Jurkat, Clone E6-1 (cell line): Measurements from ENCODE around the gene ARHGEF28.

ENCODE experiments used
- DNase-seq: peaks from one replicate; pipeline ENCODE4 v3.0.0-alpha.2; 2011; ENCODE audit warnings: low read depth, low spot score
- H3K4me3 ChIP-seq: 2 replicates; pipeline ENCODE4 v1.5.1; 2011; ENCODE audit warnings: mild to moderate bottlenecking, low read length, control low read depth, moderate library complexity

The ARHGEF28 gene

DNA sequence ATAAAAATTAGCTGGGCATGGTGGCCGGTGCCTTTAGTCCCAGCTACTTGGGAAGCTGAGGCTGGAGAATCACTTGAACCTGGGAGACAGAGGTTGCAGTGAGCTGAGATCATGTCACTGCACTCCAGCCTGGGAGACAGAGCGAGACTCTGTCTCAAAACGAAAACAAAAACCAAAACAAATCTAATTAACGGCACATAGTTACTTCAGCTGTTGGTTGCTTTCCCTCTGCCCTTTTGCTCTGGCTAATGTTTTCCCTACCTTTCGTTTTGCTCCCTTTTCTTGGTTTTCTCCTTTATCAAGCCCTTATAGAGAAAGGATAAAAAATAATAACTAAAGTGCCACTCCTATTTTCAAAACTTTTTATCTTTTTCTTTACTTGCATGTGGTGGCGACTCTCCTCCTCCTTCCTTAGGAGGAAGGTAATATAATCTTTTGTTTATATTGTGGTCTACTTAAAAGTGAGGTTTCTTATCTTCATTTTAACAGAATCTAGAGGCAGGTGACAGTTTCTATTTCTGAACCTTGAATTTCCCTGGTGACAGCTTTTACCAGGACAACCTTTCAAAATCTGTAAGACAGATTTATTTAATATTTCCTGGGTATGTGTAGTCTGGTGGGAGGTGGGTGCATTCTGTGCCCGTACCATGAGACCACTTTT is 125.4 kb downstream of the ARHGEF28 start:
- peak; percentile 87 for DNase-seq
- H3K4me3 ChIP-seq: peak overlapping the region; percentile 13

DNA sequence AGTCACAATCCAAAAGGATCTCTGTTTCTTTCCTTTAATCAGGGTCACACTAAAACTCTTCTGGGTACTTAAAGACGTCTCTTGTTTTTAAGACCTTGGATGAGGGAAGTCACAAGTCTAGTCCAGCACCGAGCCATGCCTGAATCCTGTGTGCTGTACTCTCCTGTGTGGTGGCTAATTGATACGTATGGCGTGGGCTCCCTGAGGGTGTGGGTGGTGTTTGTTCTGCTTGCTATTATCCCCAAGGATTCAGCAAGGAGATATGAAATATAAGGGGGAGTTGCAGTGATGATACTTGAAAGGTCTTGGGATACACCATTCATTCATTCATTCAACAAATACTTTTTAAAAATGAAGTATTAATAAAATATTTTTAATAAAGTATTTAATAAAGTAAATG is 128.3 kb downstream of the ARHGEF28 start:
- no peak for DNase-seq
- H3K4me3 ChIP-seq: no peak overlapping the region

DNA sequence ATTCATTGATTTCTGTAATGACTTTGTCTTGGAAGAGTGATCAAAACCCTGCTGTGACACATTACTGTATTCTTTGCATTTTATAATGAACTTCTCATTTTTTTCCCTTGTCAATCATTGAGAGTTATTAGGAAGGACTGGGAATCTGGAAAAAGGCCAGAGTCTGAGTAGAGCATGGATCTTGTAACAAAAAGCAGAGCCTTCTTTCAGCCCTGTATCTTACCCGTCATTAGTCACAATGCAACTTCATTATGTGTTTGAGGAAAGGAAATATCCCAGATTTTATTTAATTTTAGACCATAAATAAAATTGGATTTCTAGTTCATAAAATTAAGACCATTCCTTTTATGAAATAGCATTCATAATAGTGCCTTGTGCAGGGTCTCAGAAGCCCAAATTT is 131.4 kb downstream of the ARHGEF28 start:
- DNase-seq: no peak

DNA sequence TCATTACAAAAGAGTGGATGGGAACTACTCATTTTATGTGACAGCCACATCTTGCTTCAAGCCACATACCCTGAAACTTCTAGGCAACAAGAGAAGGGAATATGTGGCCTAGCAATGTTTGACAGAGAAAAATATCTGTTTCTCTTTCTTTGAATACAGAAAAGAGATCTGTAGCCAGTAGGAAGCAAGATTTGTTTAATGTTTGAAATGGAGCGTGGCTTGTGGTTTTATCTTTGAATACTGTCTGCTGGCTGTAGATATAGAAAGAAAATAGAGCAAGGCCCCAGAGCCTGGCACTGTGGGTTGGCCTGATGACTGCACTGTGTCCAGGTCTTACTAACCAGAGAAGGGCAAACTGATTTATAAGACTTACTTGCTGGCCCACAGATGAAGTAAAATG is 133.8 kb downstream of the ARHGEF28 start:
- no peak overlapping the region for H3K4me3 ChIP-seq
- DNase-seq: peak; percentile 73

More for the DNA sequence above, 131.4 kb downstream of the ARHGEF28 start:
- no peak overlapping the region for H3K4me3 ChIP-seq

DNA sequence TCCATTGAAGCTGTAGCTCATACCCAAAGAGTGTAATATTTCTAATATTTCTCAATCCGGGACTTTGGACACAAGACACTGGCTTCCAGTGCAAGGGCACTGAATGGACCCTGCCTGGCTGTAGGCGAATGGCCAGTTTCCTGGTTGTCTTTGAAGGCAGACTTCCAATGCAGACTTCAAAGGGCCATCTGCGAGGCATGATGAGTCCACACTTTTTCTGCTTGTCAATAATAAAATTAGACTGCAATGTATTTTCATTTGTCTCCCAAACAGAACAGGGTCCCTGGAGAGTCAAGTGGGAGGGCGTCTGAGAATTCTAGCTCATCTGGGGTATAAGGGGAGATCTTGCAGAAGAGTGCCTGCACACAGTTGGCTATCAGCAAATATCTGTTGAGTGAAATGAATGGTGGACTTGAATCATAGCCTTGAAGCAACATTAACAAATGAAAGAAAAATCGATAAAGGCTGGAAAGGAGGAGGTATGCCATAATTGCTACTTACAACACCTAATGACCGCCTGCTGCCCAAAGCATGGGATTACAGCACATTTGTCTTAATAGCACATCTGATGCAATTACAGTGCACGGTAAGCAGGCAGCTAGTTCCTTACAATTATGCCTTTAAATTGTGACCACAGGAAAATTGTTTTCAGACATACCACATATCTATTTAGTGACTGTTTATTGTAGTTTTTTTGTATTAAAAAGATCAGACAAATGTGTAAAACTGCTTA is 137.5 kb downstream of the ARHGEF28 start:
- DNase-seq: no peak
- no peak overlapping the region for H3K4me3 ChIP-seq

DNA sequence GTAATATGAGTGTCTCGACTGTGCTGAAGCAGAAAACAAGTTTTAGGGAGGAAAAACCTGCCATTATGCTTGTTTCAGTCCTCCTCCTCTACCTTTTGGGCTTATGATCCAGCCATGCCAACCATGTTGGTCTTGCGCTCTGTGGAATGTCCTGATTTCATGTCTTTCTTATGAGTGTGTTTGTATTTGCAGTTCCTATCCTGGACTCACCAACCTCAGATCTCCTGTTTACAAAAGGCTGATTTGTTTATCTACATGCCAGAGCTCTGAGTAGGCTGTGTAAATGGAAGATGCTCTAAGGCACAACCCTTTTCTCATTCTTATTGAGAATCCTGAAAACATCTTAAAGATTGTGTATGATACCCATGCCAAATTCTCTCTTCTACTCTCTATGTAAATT is 138.6 kb downstream of the ARHGEF28 start:
- DNase-seq: no peak
- H3K4me3 ChIP-seq: no peak overlapping the region

DNA sequence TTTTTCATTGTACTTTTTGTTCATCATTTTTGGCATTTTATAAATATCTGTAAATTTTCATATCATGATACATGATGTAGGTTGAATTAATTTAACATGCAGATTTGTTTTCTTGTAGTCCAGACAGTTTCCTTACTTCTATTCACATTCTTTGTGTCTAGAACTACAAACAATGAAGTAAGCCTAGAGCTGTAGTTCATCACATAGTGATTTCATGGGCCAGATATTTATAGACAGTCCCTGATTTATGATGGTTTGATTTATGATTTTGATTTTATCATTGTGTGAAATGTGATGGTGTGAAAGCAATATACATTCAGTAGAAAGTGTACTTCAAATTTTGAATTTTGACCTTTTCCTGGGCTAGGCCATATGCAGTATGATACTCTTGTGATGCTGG is 139.0 kb downstream of the ARHGEF28 start:
- H3K4me3 ChIP-seq: no peak overlapping the region
- DNase-seq: no peak

DNA sequence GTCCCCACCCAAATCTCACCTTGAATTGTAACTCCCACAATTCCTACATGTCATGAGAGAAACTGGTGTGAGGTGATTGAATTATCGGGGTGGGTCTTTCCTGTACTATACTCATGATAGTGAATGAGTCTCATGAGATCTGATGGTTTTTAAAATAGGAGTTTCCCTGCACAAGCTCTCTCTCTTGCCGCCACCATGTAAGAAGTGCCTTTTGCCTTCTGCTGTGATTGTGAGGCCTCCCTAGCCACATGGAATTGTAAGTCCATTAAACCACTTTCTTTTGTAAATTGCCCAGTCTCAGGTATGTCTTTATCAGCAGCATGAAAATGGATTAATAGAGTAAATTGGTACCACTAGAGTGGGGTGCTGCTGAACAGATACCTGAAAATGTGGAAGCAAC is 140.9 kb downstream of the ARHGEF28 start:
- DNase-seq: no peak
- no peak overlapping the region for H3K4me3 ChIP-seq

DNA sequence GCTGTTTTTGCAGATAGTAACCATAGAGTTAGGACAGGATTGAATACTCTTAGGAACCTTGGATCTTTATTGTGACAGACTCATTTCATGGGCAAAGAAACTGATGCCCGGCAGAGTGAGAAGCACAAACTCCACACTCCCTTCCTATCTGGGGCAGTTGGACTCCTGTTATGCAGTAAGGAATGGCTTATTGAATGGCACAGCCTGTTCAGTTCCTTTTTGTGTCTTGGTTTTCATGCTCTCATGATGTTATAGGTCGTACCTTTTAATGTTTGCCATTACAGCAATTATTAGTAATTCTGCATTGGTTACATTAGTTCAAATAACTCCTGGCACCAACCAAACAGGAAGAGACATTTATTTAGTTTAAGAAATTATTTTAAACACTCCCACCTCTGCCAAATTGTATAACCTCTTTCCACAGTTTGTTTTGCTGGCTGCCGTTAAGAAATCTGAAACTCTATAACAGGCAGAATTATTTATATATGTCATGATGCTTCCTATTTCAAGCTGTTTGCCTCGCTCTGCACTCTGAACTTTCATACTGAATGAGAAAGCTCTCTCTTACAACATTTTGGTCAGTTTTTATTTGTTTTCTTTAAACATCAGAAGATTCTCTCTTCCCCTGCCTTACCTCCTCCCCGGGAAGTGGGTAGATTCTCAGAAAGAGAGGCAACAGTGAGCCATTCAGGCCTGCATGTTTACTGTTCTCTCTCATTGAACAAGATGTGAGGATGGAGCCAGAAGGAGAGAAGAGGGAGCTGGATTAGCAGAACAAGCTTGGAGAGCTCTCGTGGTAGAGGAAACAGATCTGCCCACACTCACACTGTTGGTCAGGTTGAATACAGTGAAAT is 144.4 kb downstream of the ARHGEF28 start:
- no peak overlapping the region for H3K4me3 ChIP-seq
- DNase-seq: no peak

DNA sequence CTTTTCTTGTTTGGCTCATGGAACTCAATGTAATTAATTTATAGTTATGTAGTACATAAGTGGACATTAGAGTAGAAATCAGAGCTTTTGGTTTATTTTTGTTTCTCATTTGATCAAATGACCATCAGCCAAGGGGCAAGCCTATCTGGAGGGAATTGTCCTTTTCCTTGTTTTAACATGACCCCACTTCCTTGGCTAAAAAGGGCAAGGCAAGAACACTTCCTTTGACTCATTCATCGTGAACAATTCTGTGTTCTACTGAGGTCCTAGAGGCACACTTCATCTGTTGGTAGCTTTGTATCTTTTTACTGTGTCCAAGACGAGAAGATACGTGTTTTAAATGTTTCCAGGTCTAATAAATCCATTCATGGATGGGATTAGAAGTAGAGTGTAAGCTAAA is 148.9 kb downstream of the ARHGEF28 start:
- no peak for DNase-seq
- H3K4me3 ChIP-seq: no peak overlapping the region

DNA sequence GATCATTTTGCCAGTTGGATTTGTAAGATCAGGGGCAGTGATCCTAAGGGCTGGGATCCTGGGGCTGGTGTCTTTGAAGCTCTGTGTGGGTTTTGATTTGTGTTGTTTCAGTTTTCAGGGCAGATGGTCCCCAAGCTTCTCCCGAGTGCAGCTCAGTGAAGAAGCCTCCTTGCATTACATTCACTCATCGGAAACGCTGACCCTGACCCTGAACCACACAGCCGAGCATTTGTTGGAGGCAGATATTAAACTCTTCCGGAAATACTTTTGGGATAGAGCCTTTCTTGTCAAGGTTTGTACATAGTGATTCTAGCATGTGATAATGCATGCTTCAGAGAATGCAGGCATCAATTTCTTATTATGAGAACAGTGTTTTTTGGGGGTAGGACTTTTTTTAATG is 150.4 kb downstream of the ARHGEF28 start:
- no peak for DNase-seq
- no peak overlapping the region for H3K4me3 ChIP-seq

DNA sequence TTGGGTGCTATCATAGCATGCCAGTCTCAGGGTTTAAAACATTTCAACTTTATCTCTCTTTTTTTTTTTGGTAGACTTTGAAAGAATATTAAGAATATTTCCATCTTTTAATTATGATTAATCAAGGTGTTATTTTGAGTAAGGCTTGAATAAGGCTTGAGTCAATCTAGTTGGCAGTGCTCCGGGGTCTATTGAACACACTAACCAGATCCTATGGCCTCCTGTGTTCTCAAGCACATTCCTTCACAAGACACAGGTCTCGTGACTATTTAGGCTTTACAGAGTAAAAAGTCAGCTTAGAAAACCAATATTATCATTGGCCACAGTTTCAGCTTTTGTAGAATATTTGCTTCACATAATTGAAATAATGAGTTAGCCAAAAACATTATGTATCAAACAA is 151.2 kb downstream of the ARHGEF28 start:
- no peak for DNase-seq
- no peak overlapping the region for H3K4me3 ChIP-seq

DNA sequence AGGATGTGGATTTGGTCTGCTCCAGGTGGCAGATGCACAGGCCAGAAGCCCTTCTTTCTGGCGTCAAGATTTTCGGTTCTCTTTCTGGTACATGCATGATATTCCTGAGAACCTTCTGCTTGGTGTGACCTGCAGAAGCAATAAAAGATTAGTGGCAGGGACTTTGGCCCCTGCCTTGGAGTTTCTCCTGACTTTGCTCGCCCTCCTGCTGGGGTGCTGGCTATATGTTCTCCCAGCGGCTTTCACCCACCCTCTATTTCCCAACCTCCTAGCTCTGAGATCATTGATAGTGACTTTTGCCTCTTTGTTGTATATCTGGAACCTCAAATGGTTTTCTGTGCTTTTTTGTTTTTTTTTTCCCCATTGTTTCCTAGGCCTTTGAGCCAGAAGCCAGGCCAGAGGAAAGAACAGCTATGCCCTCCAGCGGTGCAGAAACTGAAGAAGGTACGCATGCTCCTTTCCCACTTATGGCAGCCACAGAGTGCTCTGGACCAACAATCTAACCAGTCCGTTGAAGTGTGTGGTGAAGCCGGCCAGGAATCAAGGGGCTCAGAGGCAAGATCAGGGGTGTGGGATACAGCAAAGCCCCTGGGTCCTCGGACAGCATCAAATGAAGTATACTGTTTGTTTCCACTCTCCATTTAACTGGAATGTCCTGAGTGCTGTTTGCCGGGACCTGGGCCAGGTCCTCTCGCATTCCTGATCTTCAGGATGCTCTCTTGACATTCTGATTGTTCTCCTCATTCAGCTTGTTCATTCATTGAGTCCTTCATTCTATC is 154.5 kb downstream of the ARHGEF28 start:
- no peak for DNase-seq
- no peak overlapping the region for H3K4me3 ChIP-seq

DNA sequence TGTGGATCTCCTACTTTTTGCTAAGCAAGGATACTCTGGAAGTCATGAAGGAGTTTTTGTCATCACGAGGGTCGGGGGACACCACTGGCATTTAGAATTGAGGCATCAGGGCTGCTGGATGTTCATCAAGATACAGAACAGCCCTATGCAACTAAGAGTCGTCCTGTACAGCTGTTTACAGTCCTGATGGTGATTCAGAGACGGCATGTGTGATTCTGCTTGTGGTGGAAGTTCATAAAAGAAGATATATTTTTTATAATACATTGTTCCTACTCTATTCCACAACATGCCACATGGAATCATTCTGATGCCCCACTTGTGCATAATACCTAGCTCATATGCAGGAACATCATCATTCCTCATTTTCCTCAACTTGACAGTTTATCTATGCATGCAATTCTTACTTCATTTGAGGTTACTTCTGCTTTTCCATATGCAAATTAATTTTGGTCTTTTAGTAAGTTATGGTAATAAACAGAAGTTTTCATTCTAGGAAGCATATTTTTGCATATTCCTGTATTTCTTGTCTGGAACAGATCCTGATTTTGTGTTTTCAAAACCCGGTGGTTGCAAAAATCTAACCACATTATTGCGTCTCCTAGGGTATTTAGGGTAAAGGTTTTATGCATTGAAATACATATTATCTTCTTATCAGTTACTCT is 155.2 kb downstream of the ARHGEF28 start:
- H3K4me3 ChIP-seq: no peak overlapping the region
- no peak for DNase-seq

DNA sequence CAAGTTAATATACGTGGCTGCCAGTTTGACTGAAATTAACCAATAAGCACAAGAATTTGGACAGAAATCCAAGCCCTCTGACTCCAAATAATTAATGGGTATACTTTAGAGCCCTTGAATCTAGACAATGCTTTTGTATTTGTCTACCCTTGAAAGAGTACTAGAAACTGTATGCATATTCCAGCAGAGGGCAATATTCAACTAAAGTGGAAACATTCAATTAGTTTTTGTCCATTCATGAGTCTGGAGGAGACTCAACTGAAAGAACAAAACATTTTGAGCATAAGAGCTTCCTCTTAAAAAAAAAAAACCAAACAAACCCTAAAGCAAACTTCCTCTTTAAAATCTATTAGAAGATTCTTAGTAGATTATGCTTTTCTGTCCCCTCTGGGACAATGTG is 157.8 kb downstream of the ARHGEF28 start:
- DNase-seq: peak; percentile 8
- no peak overlapping the region for H3K4me3 ChIP-seq

DNA sequence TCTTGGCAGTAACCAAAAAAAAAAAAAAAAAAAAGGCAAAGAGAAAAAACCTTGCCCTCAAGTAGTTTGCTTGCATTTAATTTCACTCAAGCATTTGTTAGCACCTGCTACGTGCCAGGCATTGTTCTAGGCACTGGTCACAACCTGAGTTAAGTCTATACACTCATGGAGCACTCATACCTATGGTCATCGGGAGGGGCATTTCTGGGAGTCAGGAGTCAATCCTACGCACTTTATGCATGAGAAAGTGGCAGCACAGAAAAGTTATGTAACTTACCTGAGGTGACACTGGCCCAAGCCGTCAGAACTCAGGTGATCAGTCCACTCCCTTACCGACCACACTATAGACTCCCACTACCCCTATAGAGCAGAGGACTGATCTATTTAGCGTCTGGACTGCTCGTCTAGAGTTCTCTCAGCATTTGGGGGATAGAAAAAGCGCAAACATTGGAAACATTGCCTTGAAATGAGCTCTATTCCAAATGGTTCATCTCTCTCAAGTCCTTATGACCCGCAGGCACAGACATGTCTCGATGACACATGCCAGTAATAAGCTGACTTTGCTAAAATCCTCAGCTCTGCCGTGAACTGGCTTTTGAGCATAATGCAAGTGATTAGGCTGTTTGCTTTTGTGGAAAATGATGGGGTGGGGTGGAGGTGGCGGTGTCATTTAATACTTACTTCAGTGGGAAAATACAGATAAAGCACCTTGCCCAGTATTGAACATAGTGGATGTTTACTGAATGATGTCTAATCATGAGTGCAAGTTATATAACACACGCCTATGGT is 160.2 kb downstream of the ARHGEF28 start:
- no peak overlapping the region for H3K4me3 ChIP-seq
- DNase-seq: no peak

DNA sequence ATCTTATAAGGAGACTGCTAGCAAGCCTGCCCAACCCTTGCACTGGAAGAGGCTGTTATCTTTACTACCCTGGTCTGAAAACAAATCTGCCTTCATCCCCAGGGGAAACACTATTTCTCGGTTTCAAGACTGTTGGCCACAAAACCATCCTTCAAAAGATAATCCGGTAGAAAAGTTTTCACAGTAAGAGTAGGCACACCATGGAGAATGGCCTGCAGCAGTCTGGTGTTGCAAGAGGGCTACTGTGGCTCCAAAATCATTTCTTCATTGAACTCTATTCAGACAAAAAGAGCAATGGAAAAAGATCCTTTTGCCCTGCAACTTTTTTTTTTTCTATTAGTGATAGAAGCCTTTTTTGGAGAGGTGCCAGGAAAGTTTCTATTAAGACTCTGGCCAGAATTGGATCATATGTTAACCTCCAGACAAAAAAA is 163.9 kb downstream of the ARHGEF28 start:
- no peak for DNase-seq
- H3K4me3 ChIP-seq: no peak overlapping the region

DNA sequence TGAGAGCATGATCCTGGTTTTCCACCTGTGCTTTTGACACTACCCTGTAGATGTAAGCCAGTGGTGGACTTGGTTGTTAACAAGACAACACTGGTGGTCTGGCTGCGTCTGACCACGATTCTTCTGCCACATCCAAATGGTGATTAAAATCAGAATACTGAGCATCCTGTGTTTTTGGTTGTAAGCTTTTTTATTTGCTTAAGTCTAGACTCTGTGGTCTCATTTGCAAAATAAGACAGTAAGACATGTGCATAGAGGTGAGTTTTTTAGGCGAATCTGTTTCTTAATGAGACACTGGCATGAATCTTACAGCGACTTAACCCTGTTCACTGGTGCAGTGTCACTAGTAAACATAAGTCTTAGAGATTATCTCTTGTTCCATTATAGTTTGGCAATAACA is 165.4 kb downstream of the ARHGEF28 start:
- no peak for DNase-seq
- no peak overlapping the region for H3K4me3 ChIP-seq
